Pulmonary artery endothelial cell (primary cell): ENCODE measurements around the gene MOB2. TPM values are rescaled to one million over a fixed set of nuclear protein-coding genes. Genes with fewer than 3 reads are reported as not detected.

Source experiments
- DNase-seq: peaks from one replicate; pipeline ENCODE4 v3.0.0-alpha.2; 2011; ENCODE audit warnings: low read depth, low spot score
- total RNA-seq: library from RNA; depleted of rRNA; stranded (reverse); fragments of >200 nt; gene quantifications from 2 replicates; pipeline ENCODE4 v1.2.3, GENCODE V29; 2014

The MOB2 gene
- total RNA-seq, 1 donor from 2014 or later = 48.3 TPM

DNA sequence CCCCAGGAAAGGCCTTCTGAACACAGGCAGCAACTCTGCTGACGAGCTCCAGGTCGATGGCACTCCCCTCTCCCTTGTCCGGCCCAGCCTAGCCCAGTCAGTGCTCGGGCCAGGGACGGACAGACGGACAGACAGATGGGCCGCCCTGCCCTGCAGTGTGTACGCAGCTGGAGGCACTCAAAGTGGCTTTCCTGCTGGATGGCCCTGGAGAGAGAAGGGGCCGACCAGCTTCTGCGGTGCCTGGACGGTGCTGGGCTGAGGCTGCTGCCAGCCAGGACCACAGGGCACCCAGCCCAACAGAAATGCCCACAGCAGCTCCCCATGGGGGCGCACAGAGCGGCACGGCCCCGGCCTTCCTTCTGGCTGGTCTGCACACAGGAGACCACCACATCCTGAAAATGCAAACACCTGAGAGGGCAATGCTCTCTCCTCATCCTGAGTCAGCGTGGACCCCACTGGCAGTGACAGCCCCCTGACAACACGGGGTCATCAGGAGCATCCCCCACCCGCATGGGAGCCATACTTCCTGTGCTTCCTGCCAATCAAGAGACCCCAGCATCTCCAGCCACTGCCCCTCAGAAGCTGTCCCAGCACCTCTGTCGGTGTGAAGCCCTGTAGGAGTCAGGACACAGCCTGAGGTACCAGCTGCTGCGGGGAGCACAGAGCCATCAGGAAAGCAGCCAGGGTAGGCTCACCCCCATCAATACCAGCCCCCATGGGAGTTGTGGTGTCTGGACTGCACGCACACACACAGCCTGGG, 692 bp upstream of the MOB2 start:
- DNase-seq = no peak

DNA sequence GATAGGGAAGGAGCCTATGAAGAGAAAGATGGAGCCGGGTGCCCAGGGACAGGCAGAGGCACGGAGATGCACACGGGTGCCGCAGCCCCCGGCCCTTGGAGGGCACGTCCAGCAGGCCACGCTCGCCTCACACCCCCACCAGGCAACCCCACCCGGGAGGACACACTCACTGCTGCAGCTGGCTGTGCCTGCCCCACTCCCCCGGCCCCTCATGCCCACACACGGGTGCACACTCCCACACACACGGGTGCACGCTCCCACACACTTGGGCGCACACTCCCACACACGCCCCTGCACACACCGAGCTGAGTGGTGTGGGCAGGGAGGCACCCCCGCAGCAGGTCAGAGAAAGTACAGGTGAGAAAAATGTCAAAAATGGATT, 1.1 kb downstream of the MOB2 start:
- no peak for DNase-seq

DNA sequence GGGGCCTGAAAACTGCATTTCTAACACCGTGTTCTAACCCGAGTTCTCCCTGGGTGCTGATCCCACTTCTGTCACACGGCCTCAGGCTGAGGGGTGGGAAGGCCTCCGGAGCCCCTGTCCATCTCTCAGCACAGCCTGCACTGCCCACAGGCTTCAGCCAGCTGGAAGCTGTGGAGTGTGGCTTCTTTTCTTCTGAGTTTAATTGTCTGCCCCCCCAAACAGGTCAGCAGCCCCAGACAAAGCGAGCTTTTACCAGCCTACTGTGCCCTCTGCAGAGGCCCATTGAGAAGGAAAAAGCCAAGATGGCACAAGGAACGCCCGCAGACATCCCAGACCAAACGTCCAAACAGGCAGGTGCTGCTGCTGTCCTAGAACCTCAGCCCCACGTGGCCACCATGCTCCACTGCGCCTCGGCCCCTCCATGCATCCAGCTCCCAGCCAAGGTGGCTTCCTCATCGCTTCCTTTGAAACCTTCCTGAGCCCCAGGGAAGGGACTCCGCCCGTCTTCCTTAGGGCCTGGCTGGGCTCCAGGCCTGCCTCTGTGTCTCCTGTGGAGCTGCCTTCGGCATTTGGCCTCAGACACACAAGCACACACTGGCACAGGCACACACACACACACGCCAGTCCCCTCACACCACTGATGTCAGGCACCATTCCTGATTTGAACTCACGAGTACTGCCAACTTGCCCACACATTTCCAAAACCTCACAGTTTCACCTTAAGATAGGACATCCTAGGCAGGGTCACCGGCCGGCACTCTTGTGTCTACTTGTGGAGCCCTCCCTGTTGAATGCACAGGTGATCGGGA, 1.7 kb downstream of the MOB2 start:
- no peak for DNase-seq

DNA sequence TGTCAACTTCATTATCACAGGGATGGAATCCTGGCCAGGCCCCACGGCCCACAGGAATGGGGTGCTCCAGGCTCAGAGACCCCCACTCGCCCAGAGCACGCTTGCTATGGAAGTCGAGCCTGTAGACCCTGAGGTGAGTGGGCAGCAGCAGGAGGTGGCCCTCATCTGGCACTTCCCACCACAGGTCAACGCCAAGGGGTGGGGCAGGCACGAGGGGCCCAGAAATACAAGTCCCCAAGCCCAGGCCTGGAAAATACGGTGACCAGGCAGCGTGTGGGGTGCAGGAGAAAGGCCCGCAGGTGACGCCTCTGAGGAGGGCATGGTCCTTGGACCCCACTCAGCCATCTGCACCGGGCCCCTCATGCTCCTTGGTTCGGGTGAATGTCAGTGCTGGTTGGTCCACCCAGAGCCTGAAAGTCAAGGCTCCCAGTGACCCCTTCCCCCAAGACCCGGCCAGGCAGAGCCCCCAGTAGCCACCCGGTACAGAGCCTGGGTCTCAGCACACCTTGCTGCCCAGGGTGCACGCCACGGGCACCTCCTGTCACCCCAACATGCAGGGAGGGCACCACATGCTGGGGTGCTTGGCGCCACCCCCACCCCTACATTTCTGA, 2.4 kb downstream of the MOB2 start:
- no peak for DNase-seq

DNA sequence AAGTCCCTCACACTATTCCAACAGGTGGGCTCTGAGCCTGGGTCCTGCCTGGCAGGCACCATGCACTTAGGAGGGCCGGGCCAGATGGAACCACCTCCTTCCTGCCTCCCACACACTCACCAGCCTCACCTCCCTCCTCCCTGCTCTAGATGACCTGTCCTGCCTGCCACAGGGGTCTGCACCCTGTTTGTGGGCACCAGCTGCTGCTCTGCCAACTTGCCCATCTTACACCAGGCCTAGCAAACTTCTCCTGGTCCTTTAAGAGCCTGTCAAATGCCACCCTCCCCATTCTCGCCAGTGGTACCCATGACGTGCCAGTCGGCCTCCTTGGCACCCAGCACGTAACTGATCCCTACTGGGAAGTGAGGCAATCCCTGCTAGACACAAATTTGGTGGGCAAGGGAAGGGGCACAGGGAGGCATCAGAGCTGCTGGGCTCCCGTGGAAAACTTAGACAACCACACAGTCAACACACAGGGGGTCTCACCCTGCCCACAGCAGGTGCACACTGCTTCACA, 3.1 kb downstream of the MOB2 start:
- no peak for DNase-seq

DNA sequence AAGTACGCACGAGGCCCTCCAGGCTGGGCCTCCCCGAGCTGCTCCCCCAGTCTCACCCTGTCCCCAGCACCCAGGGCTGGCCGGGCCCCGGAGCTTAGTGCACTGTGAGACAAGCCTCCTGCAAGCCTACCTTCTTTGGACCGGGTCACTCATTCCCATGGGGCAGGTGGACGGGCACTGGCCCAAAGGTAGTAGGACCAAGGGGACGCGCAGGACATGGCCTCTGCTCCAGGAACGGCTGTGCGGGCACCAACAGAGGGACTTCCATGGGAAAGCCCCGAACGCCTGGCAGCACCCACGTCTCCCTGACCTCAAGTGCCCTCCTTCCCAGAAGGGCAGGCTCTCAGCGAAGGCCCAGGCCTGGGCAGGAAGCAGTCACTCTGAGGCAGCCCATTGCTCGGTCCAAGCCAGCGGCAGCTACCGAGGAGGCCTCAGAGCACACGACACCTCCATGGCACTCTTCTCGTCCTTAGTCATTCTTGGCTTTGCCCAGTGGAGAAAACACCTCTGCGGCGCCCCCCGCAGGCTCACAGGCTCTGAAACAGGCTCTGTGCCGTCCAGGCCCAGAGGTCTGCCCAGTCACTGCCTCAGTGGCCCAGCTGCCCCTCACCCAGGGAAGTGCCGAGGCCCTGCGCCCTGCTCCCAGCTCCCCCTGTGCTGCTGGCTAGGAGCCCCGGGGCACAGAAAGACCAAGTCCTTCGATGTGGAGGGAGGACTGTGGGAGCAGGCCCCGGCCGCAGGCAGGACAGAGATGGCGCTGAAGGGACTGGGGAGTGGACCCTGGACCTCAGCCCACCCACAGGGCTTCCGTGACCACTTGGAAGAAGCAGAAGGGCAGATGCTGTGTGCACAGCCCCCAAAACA, 3.8 kb downstream of the MOB2 start:
- DNase-seq = no peak

DNA sequence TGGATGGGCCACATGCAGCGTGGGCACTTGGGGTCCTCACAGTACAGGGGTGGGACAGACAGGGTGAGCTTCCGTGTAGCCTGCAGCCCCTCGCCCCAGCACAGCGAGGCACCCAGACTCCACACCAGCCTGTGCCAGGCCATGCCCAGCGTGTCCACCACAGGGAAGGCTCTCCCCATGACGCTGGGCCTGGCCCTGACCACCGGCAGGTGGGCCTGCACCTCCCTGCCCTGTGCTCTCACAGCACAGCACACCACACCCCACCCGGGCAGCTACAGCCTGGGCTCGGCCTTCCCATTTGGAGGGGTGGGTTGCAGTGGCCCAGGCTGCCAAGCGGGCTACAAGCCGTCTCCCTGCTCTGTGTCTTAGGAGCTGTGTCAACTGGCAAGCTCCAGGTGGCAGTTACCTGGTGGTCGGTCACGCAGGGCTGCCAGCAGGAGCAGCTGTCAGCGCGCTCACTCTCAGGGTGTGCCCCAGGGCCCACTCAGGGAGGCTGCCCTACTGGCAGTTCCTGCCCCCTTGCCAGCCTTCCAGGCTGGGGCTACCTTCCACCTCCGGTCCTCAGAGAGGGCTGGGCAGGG, 4.6 kb downstream of the MOB2 start:
- no peak for DNase-seq

DNA sequence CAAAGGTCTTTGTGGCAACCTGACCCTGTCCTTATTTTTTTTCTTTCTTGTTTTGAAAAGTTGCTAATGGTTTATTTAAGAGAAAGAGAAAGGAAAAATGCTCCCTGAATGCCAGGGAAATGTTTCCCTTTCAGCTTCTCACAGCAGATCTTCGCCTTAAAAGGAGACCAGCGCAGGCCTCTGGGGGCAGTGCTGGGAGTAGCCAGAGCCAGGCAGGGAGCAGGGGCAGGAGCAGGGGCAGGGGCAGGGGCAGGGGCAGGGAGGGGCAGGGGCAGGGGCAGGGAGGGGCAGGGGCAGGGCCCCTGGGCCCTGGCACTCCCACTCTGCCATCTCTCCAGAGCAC, 5.1 kb downstream of the MOB2 start:
- DNase-seq = no peak

DNA sequence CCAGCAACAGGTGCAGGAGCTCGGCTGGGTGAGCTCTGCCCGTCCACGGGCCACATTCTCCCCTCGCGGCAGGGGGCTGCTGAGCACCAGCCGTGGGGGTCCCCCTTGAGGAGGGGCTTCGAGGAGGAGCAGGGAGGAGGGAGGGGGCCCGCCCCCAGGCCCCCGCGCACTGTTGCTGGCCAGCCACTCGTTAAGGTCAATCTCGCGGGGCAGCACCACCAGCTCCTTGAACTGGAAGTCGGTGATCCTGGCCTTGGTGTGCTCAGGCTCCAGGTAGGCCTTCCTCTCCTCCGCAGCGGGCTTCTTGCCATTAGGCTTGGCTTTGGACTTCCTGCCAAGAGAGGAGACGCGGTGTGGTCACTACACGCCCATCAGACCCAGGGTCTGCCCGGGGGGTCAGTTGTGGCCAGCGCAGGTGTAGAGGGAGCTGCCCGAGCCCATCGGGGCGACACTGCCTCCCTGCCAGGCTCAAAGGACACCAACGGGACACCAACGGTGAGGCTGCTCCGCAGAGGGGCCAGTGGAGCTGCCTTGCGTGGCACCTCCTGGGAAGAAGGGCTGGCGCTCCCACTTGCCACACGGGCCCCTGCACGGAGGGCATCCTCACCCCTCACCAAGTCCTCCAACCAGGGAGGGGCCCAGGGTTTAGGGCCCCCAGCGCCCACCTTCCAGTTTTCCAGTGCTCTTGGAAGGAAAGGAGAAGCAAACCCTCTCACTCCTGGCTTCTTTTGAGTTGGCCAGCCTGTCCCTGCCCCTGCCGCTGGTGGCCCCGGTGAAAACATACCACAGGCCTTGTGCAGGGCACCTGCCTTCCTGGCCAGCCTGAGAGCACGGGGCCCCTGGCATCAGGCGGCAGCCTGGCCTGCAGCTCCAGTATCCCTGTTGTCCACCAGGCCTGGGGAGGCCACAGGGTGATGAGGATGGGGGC, 5.8 kb downstream of the MOB2 start:
- DNase-seq = no peak

DNA sequence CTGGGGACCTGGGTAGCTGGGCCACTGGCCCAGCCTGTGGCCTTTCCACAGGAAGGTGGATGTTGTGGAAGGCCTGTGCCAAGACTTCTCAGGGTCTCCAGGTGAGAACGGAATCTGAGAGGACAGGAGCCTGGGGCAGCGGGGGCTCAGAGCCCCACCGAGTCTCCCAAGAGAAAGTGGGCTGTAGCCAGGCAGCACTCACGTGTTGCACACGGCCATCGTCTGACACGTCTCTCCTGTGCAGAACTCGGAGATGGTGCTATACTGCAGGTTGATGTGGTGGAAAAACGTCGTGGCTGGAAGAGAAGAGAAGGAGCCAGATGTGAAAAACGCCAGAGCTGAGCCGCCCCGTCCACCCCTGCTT, 6.4 kb downstream of the MOB2 start:
- DNase-seq = no peak

DNA sequence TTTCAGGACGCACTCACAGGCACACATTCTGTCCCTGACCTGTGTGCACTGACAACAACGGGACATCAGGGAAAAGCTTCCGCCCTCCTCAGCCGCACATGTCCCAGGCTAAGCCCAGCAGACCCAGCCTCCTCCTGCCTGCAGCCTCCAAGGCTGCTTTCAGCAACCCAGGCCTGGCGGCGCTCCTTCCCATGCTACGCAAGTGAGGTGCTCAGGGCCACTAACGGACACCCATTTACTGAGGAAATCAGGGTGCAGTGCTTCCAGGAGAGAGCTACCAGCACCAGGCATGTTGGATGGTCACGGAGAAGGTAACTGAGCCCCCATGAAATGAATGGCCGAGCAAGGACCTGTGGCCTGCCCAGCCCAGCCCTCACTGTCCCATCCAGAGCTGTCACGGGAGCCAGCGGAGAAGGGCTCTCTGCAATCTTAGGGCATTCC, 6.9 kb downstream of the MOB2 start:
- DNase-seq = no peak

DNA sequence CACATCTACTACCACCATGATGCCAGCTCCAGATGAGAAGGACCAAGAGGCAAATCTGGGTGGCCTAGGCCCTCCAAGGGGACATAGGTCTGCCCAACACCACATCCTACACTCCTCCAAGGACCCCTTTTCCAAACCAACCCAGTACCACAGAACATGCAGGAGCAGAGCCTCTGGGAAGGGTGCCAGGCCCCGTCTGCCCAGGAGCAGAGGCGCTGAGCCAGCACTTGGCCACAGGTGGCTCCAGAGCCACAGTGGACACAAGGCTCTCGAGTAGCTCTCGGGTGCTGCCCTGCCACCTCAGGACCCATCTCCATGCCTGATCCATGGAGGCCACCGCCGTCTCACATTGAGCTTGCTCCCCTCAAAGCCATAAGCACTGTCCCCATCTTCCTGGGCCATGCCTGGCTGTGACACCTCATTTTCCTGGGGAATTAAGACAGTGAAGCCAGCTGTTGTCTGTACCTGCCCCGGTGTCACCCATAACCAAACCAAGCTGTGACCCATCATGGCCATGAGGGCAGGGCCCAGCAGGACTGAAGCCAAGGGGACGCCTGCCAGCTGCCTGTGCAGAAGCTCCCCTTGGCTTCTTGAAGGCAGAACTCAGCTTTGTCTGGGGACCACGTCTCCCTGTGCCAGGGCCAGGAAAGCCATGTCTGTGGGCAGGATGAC, 7.4 kb downstream of the MOB2 start:
- no peak for DNase-seq

DNA sequence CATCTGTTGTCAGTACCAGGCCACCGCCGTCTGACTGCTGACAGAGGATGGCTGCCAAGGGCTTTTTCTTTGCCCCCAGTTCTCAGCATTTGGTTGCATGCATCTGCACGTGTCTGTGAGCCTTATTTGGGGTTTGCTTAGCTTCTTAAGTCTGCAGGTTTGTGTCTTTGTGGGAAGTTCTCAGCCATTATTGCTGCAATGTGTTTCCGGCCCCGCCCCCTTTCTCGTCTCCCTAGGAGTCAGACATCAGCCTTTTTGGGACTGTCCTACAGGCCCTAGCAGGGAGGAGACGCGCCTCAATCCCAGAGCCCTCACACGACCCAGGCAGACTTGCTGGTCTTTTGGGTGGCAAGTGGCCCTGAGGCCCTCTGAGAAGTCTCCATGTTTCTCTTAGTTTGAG, 8.0 kb downstream of the MOB2 start:
- DNase-seq = no peak

DNA sequence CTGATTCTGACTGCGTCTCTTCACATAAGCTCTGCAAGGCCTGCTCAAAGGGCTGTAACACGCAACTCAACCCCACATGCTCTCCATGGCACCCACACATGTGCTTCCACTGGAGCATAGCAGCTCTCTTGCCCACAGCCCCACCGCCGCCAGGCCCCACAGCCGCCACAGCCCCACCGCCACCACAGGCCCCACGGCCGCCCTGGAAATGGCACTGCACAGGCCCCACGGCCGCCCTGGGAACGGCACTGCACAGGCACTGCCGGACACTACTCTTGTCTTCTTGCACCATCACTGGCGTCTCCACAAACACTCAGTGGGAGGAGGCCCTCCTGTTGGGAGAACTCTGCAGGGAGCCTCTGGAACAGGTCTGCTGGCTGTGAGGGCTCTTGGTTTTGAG, 8.6 kb downstream of the MOB2 start:
- no peak for DNase-seq

DNA sequence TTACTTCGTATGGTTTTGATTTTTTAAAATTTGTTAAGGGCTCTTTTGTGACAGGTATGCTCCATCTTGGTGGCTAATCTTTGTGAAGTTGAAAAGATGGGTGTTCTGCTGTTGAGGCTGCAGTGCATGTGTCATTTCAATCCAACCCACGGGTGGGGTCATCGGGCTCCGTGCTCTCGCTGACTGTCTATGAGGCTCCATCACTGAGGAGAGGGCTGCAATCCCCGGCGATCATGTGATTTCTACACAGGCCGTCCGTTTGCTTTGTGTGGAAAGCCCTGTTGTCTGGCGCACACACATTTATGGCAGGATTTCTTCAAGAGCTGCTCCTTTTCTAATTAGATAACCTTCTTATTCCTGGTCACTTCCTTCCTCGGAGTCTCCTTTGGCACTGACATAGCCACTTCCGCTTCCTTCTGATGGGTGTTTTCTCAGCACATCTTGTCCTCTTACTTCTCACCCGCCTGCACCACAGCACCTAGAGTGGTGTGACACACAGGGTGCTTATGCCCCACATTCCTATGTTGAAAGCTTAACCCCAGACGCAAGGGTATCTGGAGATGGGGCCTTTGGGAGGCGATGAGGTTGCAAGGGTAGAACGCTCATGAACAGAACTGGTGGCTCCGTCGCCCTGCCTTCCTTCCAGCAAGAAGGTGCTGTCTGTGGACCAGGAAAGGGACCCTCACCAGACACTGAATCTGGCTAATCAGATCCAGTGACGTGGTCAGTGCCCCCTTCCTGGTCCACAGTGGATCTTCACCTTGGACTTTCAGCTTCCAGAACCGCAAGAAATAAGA, 9.4 kb downstream of the MOB2 start:
- DNase-seq = no peak

DNA sequence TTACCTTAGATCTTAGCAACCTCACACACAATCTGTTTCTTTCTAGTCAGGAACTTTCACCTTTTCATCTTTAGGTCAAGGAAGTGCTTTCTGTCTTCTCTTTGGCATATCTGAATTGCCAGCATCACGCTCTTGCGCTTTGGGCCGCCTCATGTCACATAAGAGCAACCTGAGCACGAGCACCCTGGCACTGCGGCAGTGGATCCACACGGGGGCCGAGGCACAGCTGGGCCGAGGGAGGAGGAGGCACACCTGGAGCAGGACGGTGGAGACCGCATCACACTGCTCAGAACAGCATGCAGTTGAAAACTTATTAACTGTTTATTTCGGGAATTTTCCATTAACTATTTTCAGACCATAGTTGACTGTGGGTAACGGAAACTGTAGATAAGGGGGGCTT, 10.7 kb downstream of the MOB2 start:
- DNase-seq = no peak

DNA sequence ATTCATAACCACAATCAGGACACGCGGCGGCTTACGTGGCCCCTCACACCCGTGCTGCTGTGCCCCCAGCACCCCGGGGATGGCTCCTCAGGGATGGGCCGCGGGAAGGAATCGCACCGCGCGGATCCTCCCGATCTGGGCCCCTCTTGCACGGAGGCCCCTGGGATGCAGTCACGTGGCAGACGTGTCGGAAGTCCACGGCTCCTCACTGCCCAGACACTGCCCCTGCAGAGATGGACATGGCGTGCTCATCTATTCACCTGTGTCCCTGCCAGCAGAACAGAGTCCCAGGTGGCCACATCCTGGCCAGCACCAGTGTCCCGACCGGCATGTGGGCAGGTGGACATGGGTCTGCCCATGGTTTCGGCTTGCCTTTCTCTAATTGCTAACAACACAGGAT, 12.8 kb downstream of the MOB2 start:
- DNase-seq = no peak

DNA sequence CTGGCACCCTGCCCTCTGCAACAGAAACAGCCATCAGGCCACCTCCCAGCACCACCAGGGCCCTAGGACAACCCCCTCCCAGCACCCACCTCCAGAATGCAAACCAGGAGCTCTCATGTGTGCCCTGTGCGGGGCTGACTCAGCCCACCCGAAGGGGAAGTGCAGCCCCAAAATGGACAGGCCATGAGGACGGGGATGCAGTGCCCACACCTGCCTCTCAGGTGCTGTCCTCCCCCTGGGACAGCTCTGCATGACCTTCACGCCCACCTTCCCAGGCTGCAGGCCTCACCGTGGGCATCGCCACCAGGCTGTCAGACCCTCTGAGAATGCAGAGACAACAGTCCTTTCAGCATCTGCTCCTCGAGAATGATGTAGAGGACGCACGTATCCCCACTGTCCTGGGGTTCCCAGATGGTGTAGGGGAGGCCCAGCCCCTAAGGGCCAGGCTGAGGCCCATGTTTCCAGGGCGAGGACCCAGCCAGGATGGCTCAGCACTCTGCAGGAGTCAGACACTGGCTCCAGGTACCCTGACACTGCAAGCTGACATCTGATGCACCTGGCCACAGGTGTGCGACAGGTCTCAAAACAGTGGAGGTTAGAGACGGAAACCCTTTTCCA, 13.5 kb downstream of the MOB2 start:
- DNase-seq = no peak
